ENCODE data around the gene DNAH8. TPM values are rescaled to one million over a fixed set of nuclear protein-coding genes. Genes with fewer than 3 reads are reported as not detected.

Gene DNAH8
- polyA plus RNA-seq, 6 donors from 2014 or later = not detected

DNA sequence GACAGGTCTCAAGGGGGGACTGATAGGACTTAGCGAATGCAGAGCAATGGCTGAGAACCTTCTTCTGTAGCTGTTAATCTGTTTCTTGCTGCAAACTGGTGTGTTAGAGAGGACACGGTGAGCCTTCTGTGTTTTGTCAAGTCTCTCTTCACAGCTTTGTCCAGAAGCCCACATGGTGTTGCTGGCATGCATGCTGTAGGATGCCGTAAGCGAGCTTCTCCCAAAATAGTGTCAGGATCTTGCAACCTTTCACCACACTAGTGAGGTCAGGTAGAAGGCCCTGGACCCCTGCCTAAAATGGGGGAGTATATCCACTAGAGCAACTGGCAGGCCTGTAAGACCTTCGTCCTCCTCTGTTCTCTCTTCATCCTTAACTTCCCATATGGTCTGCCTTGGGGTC, 281.6 kb downstream of the DNAH8 start:
- no peak for ATAC-seq (ENCODE audit: low read depth in 2 of 2)
- Mint-ChIP-seq H3K27me3 (peaks cover 36 to 48% (median 45%) of the 10 kb centered on the region in 3 donors), H3K27ac (peak overlapping the region in 1 of 6 donors; percentile 87), H3K9me3 (no peaks in the 10 kb centered on the region), H3K36me3 (no peaks in the 10 kb centered on the region), H3K4me1 (no peaks in the 10 kb centered on the region), H3K4me3 (no peak overlapping the region)
- no peak for DNase-seq

DNA sequence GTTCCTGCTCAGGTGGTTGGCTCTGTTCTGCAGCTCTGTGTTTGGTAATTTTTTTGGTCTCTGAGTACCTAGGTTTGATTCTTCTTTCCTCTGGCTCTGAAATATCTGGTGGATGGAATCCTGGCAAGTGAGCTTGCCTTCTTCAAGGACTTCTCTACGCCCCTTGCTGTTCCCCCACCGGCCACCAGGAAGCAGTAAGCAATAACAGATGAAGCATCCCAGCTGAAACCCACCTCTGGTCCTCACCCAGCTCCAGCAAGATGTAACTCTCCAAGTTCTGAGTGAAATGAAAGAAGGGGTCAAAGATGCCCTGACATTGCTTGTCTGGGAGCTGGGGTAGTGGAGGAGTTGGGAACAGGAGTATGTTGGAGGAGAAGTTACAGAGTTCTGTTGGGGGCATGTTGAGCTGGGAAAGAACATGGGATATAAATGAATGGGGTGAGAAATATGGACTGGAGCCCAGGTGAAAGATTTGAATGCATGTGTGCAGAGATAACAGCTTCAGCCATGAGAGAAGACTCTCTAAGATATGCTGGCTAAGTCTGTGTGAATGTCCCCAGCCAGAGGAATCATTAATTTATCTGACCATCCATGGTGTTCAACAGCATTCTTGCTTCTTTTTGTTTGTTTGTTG, 282.1 kb downstream of the DNAH8 start:
- no peak for ATAC-seq (ENCODE audit: low read depth in 2 of 2)
- Mint-ChIP-seq H3K9me3 (no peaks in the 10 kb centered on the region), H3K4me3 (no peak overlapping the region), H3K36me3 (no peaks in the 10 kb centered on the region), H3K4me1 (no peaks in the 10 kb centered on the region), H3K27me3 (peaks cover 36 to 49% (median 46%) of the 10 kb centered on the region in 3 donors), H3K27ac (peak overlapping the region in 1 of 6 donors; percentile 87)
- peak; percentile 11 for DNase-seq

DNA sequence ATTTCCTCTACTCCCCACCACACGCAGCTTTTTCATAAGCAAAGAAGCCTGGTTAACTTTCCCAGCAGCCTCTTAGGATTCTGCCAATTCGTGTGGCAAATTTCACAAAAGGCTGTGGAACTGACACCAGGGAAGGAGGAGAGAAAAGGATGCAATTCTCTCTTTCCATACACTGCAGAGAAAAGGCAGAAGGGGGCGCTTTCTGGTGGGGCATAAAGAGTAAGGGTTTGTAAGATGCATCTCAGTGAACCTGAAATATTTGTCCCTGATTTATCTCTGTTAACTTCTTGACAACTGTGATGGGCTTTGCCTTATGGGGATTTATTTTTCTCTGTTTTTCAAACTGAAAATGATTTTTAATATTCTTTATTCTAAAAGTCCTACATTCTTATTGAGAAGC, 288.0 kb downstream of the DNAH8 start:
- peaks cover 31 to 46% (median 40%) of the 10 kb centered on the region in 3 donors for H3K27me3 Mint-ChIP-seq

DNA sequence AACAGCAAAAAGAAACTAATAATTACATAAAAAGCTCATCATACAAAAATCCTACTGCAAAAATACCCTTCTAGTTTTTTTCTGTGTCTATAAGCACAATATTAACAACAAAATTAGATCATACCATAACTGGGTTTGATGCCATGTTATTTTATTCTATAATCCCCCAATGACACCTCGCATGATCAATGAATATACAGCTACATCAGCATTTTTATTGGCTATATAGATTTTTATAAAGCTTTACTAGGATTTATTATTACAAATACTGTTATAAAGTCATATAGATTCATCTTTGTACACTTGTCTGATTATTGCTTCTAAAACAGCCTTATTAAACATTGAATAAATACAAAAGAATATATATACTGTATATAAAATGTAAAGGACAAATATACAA, 288.4 kb downstream of the DNAH8 start:
- ATAC-seq (ENCODE audit: low read depth in 2 of 2) = no peak
- DNase-seq = no peak
- peaks cover 35 to 50% (median 43%) of the 10 kb centered on the region in 3 donors for H3K27me3 Mint-ChIP-seq

More for the DNA sequence above, 288.0 kb downstream of the DNAH8 start:
- Mint-ChIP-seq H3K4me3 (no peak overlapping the region), H3K9me3 (peaks cover 0 to 3% (median 0%) of the 10 kb centered on the region in 7 donors), H3K36me3 (no peaks in the 10 kb centered on the region), H3K27ac (peak overlapping the region in 1 of 6 donors; percentile 61), H3K4me1 (no peaks in the 10 kb centered on the region)
- ATAC-seq (ENCODE audit: low read depth in 2 of 2) (no peak), DNase-seq (no peak)

DNA sequence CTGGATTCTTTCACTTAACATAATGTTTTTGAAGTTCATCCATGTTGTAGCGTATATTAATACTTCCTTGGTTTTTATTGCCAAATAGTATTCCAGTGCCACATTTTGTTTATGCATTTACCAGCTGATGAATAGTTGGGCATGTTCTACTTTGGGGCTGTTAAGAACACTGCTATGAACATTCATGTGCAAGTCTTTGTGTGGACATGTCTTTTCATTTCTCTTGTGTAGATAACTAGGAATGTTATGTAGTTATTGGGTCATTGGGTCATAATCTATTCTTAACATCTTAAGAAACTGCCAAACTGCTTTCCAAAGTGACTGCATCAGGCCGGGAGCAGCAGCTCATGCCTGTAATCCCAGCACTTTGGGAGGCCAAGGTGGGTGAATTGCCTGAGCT, 289.7 kb downstream of the DNAH8 start:
- H3K27me3 Mint-ChIP-seq = peaks cover 43 to 59% (median 52%) of the 10 kb centered on the region in 3 donors
- H3K9me3 Mint-ChIP-seq = peaks cover 0 to 3% (median 0%) of the 10 kb centered on the region in 7 donors
- no peaks in the 10 kb centered on the region for H3K4me1 Mint-ChIP-seq
- ATAC-seq (ENCODE audit: low read depth in 2 of 2) (no peak), DNase-seq (no peak)
- no peaks in the 10 kb centered on the region for H3K36me3 Mint-ChIP-seq
- no peak overlapping the region for H3K4me3 Mint-ChIP-seq
- H3K27ac Mint-ChIP-seq = no peak overlapping the region

More for the DNA sequence above, 288.4 kb downstream of the DNAH8 start:
- no peaks in the 10 kb centered on the region for H3K36me3 Mint-ChIP-seq
- H3K4me3 Mint-ChIP-seq = no peak overlapping the region
- H3K9me3 Mint-ChIP-seq = peaks cover 0 to 3% (median 0%) of the 10 kb centered on the region in 7 donors
- no peaks in the 10 kb centered on the region for H3K4me1 Mint-ChIP-seq
- H3K27ac Mint-ChIP-seq = no peak overlapping the region

DNA sequence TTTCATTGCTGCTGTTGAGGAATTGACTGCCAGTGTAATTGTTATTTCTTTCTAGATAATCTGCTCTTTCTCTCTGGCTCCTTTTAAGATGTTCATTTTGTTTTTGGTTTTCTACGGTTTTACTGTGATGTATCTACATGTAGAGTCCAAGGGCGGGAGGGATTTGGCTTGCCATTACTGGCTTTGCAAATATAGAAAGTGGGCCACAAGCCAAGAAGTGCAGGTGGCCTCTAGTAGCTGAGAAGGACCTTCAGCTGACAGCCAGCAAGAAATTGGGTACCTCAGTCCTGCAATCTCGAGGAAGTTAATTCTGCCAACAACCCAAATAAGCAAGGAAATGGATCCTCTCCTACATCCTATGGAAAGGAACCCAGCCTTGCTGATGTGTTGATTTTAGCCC, 290.7 kb downstream of the DNAH8 start:
- Mint-ChIP-seq H3K27ac (no peak overlapping the region), H3K27me3 (peaks cover 41 to 52% (median 42%) of the 10 kb centered on the region in 3 donors), H3K4me1 (no peaks in the 10 kb centered on the region), H3K4me3 (no peak overlapping the region), H3K9me3 (peaks cover 0 to 3% (median 0%) of the 10 kb centered on the region in 7 donors), H3K36me3 (no peaks in the 10 kb centered on the region)
- ATAC-seq (ENCODE audit: low read depth in 2 of 2) (no peak), DNase-seq (no peak)

DNA sequence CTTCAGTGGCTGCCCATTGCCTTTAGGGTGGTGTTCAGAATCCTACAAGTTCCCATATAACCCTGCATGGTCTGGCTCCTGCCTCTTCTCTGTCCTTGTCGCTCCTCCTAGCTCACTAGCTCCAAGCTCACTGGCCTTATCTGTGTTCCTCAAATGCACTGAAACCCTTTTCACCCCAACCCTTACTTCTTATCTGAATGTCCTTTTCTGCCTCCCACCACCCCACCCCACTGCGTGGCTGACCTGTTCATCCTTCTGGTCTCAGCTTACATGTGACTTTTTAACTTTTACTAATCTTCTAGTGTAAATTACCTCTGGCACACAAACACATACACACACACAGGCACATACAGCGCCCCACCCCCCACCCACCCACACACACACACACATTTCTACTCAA, 292.5 kb downstream of the DNAH8 start:
- Mint-ChIP-seq H3K27ac (no peak overlapping the region), H3K4me3 (no peak overlapping the region), H3K4me1 (no peaks in the 10 kb centered on the region), H3K9me3 (peaks cover 0 to 3% (median 0%) of the 10 kb centered on the region in 7 donors), H3K27me3 (peaks cover 35 to 55% (median 36%) of the 10 kb centered on the region in 3 donors), H3K36me3 (no peaks in the 10 kb centered on the region)
- ATAC-seq (ENCODE audit: low read depth in 2 of 2) = no peak
- DNase-seq = no peak

DNA sequence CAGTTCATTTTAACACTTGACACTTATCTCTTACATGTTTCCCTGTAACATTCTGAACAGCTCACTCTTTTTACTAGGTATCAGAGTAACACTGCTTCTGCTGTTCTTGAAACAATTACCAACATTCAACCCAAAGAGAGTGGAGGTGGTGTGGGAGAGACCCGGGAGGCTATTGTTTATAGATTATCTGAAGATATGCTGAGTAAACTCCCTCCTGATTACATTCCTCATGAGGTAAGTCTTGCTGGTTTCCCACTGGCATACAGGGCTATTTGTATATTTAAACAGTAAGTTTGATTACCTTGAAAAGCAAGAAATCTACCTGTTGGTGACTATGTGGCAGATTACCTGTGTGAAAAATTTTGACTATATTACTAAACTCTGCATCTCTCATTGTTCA, 293.6 kb downstream of the DNAH8 start:
- no peak for ATAC-seq (ENCODE audit: low read depth in 2 of 2)
- H3K4me3 Mint-ChIP-seq = no peak overlapping the region
- DNase-seq = no peak
- H3K27ac Mint-ChIP-seq = no peak overlapping the region
- H3K36me3 Mint-ChIP-seq = no peaks in the 10 kb centered on the region
- peaks cover 0 to 3% (median 0%) of the 10 kb centered on the region in 7 donors for H3K9me3 Mint-ChIP-seq
- no peaks in the 10 kb centered on the region for H3K4me1 Mint-ChIP-seq
- H3K27me3 Mint-ChIP-seq = peaks cover 36 to 63% (median 39%) of the 10 kb centered on the region in 3 donors

DNA sequence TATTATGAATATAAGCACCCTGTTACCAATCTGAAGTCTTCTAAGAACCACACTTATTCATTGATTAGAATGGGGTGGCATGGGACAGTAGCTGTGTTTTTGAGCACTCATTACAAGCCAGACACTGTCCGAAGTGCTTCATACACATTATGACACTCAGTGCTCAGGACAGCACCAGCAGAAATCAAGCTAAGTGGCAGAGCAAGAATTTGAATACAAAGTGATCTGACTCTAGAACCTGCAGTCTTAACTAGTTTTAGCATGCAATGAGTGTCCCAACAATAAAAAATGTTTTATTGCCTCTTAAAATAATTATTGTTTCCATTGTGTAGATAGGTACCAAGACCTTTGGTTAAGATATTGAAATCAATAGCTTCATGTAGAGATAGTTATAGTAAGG, 294.4 kb downstream of the DNAH8 start:
- H3K9me3 Mint-ChIP-seq = peaks cover 0 to 3% (median 0%) of the 10 kb centered on the region in 7 donors
- H3K4me3 Mint-ChIP-seq = no peak overlapping the region
- DNase-seq = no peak
- no peaks in the 10 kb centered on the region for H3K36me3 Mint-ChIP-seq
- no peaks in the 10 kb centered on the region for H3K4me1 Mint-ChIP-seq
- H3K27me3 Mint-ChIP-seq = peaks cover 40 to 66% (median 40%) of the 10 kb centered on the region in 3 donors
- H3K27ac Mint-ChIP-seq = no peak overlapping the region
- ATAC-seq (ENCODE audit: low read depth in 2 of 2) = no peak

DNA sequence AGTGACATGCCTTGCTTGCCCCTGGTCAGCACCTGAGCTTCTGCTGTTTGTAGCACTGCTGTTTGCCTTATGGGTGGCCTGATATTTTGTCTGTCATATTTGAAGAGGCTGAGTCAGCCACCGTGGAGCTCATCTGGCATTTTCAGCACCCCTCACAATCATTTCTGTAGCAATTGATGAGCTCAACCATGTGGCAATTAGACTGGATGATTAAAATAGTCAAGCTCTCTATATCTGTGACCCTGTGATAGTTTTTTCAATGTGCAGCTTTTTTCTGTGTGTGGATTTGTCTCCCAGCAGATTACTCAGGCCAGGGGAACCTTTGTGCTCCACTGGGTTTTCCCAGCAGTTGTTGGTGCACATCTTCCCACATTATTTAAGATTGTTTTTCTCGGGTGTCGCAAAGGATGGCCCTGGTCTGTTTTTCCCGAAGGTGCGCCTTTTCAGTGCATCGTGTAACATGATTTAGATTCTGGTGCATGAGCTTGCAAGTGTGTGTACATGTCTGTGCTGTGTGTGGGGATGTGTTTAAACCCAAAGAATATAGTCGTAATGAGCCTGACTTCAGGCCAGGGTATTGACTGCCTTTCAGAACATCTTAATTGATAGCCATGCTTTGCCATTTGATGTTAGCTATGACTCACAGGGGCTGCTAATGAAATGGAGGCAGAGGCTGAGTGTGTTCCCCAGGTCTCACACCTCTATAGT, 301.9 kb downstream of the DNAH8 start:
- no peak for DNase-seq
- H3K9me3 Mint-ChIP-seq = peaks cover 0 to 11% (median 4%) of the 10 kb centered on the region in 7 donors
- H3K36me3 Mint-ChIP-seq = peaks cover 0 to 4% of the 10 kb centered on the region in 2 donors
- ATAC-seq (ENCODE audit: low read depth in 2 of 2) = no peak
- H3K4me3 Mint-ChIP-seq = no peak overlapping the region
- peaks cover 10 to 23% (median 15%) of the 10 kb centered on the region in 3 donors for H3K27me3 Mint-ChIP-seq
- no peak overlapping the region for H3K27ac Mint-ChIP-seq
- H3K4me1 Mint-ChIP-seq = no peaks in the 10 kb centered on the region

DNA sequence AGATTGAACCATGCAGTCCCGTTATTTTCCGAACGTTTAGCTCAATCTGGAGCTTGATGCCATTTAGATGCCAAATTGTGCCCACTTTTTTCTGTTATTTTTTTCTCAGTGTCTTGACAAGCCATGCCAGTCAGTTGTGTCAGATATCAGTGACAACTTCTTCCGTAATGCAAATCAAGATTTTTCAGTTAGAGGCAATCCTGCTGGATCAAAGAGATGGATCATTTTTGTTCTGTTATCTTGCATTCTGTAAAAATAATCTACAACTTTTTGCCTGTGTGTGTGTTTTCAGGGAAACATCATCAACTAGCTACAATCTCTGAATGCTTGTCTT, 302.4 kb downstream of the DNAH8 start:
- H3K27me3 Mint-ChIP-seq = peaks cover 10 to 18% (median 12%) of the 10 kb centered on the region in 3 donors
- no peak for DNase-seq
- no peaks in the 10 kb centered on the region for H3K4me1 Mint-ChIP-seq
- peaks cover 0 to 11% (median 4%) of the 10 kb centered on the region in 7 donors for H3K9me3 Mint-ChIP-seq
- H3K27ac Mint-ChIP-seq = no peak overlapping the region
- H3K36me3 Mint-ChIP-seq = peaks cover 0 to 4% of the 10 kb centered on the region in 2 donors
- no peak overlapping the region for H3K4me3 Mint-ChIP-seq
- no peak for ATAC-seq (ENCODE audit: low read depth in 2 of 2)

DNA sequence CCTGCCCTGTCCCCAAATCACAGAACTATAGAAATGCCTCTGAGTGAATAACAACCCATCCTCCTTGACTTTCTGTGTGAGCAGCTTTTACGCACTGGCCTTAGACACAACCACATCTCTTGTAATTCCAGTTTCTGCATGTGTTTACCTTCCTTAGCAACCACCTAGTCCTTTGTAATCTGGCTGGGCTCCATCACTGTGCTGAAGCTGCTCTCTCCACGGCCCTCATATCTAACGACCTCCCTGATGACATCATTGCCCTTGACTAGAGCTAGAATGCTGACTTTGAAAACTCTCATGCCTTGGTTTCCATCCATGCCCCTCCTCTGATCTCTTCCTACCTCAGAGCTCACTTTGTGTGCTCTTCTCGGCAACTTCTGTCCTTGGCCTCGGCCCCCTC, 303.0 kb downstream of the DNAH8 start:
- Mint-ChIP-seq H3K4me3 (no peak overlapping the region), H3K9me3 (peaks cover 0 to 11% (median 4%) of the 10 kb centered on the region in 7 donors), H3K36me3 (peaks cover 0 to 4% of the 10 kb centered on the region in 2 donors), H3K4me1 (no peaks in the 10 kb centered on the region), H3K27ac (no peak overlapping the region), H3K27me3 (peaks cover 10 to 15% (median 12%) of the 10 kb centered on the region in 3 donors)
- ATAC-seq (ENCODE audit: low read depth in 2 of 2) = no peak
- DNase-seq = no peak

DNA sequence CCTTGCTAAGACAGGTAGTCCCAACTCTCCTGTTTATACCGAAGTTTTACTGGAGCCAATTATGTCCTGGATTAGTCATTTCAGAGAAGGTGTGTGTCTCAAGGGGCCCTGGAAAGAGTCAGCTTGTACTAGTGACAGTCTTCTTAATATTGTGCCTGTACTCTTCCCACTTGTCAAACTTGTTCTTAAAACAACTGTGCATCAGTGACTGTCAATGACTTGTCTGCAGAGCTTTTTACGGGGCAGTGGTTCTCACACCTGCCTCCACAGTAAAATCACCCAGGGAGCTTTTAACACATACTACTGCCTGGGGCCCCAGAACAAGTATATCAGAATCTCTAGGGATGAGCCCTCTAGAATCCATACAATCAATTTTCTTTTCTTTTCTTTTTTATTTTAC, 305.0 kb downstream of the DNAH8 start:
- DNase-seq (no peak), ATAC-seq (ENCODE audit: low read depth in 2 of 2) (no peak)
- H3K9me3 Mint-ChIP-seq = peaks cover 0 to 8% (median 4%) of the 10 kb centered on the region in 7 donors
- H3K4me1 Mint-ChIP-seq = no peaks in the 10 kb centered on the region
- no peak overlapping the region for H3K27ac Mint-ChIP-seq
- H3K36me3 Mint-ChIP-seq = no peaks in the 10 kb centered on the region
- peaks cover 0 to 5% (median 0%) of the 10 kb centered on the region in 3 donors for H3K27me3 Mint-ChIP-seq
- no peak overlapping the region for H3K4me3 Mint-ChIP-seq

DNA sequence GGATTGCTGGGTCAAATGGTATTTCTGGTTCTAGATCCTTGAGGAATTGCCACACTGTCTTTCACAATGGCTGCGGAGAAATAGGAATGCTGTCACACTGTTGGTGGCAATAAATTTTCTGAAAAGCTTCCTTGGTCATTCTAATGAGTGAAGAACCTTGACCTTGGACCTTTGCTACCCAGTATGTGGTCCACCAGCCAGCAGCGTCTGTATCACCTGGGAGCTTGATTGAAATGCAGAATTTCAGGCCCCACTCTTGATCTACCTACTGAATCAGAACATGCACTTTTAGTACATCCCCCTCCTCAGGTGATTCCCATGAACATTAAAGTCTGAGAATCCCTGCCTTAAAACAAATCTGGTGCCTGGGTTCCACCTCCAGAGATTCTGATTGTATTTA, 305.9 kb downstream of the DNAH8 start:
- Mint-ChIP-seq H3K27me3 (peaks cover 0 to 8% (median 0%) of the 10 kb centered on the region in 3 donors), H3K4me3 (no peak overlapping the region), H3K27ac (no peak overlapping the region), H3K9me3 (no peaks in the 10 kb centered on the region), H3K4me1 (no peaks in the 10 kb centered on the region), H3K36me3 (no peaks in the 10 kb centered on the region)
- no peak for ATAC-seq (ENCODE audit: low read depth in 2 of 2)
- no peak for DNase-seq
